SK-N-SH (cell line): Measurements from ENCODE around the gene MYRF.

Experiments used
- EP300 ChIP-seq, 2 experiments: IDR thresholded peaks; 2 replicates each; pipeline versions ENCODE4 v1.4.0 to v1.6.1; 2012; ENCODE audit warnings: borderline replicate concordance in 1 of 2, low read depth in 1 of 2, low read length in 1 of 2
- FOSL2 ChIP-seq: IDR thresholded peaks from 2 replicates; pipeline ENCODE4 v1.4.0; 2012; ENCODE audit warnings: low read depth, mild to moderate bottlenecking, moderate library complexity, borderline replicate concordance
- GABPA ChIP-seq: IDR thresholded peaks from 2 replicates; pipeline ENCODE4 v1.4.0; 2012; ENCODE audit warnings: low read depth, mild to moderate bottlenecking
- JUND ChIP-seq: IDR thresholded peaks from 2 replicates; pipeline ENCODE4 v1.4.0; 2012
- RAD21 ChIP-seq: IDR thresholded peaks from 2 replicates; pipeline ENCODE4 v1.6.1; 2012; ENCODE audit warnings: mild to moderate bottlenecking, low read length
- RCOR1 ChIP-seq: fragments of 150-350 bp; IDR thresholded peaks from 2 replicates; pipeline ENCODE4 v1.6.1; 2017; ENCODE audit warnings: antibody characterized with exemption, low read length
- TAF1 ChIP-seq: IDR thresholded peaks from 2 replicates; pipeline ENCODE4 v1.6.1; 2012; ENCODE audit warnings: low read depth, mild to moderate bottlenecking, low read length, moderate library complexity, borderline replicate concordance
- TEAD4 ChIP-seq: IDR thresholded peaks from 2 replicates; pipeline ENCODE4 v1.4.0; 2012; ENCODE audit warnings: mild to moderate bottlenecking, borderline replicate concordance; ENCODE audit not compliant: insufficient read depth
- YY1 ChIP-seq: IDR thresholded peaks from 2 replicates; pipeline ENCODE4 v1.4.0; 2012; ENCODE audit warnings: low read depth, mild to moderate bottlenecking
- TF ChIP-seq, protein P1 (sequence below): fragments of 200-600 bp; sonication (generic); IDR thresholded peaks from 2 replicates; pipeline ENCODE4 v1.6.1; 2017; ENCODE audit warnings: antibody characterized with exemption, mild to moderate bottlenecking, moderate library complexity
- TF ChIP-seq, protein P2 (sequence below): IDR thresholded peaks from 2 replicates; pipeline ENCODE4; 2012

DNA sequence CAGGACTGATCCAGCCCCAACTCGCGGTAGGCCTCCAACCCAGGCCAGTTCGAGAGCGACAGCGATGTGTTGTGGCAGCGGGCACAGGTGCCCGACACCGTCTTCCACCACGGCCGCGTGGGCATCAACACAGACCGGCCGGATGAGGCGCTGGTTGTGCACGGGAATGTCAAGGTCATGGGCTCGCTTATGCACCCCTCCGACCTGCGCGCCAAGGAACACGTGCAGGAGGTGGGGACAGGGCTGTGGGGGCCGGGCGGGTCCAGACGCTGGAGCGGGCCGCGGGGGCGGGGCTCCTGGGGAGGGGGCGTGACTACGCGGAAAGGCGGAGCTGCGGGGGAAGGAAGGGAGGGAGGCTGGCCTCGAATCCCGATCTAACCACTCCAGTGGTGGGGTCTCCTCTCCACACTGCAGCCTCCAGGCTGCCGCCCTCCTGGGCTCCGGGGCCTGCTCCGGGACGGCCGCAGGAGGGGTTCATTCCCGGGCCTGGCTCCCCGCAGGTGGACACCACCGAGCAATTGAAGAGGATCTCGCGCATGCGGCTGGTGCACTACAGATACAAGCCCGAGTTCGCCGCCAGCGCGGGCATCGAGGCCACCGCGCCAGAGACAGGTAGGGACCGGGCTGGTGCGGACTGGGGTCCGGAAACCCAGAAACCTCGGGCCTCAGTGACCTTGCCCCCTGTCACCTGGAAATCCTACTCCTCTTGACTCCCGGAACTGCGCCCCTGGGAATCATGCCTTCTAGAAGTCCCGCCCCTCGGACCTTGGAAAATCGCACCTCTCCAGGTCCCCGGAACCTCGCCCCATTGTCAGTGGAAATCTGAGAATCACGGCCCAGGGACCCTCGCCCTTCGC, 25.0 kb downstream of the MYRF start:
- TF ChIP-seq, protein P1, sequence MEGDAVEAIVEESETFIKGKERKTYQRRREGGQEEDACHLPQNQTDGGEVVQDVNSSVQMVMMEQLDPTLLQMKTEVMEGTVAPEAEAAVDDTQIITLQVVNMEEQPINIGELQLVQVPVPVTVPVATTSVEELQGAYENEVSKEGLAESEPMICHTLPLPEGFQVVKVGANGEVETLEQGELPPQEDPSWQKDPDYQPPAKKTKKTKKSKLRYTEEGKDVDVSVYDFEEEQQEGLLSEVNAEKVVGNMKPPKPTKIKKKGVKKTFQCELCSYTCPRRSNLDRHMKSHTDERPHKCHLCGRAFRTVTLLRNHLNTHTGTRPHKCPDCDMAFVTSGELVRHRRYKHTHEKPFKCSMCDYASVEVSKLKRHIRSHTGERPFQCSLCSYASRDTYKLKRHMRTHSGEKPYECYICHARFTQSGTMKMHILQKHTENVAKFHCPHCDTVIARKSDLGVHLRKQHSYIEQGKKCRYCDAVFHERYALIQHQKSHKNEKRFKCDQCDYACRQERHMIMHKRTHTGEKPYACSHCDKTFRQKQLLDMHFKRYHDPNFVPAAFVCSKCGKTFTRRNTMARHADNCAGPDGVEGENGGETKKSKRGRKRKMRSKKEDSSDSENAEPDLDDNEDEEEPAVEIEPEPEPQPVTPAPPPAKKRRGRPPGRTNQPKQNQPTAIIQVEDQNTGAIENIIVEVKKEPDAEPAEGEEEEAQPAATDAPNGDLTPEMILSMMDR, result no peak
- TF ChIP-seq YY1 (no peak), RAD21 (no peak), FOSL2 (no peak), GABPA (no peak), JUND (no peak), EP300 (IDR thresholded peaks at IDR 0.05; ENCODE audit: borderline replicate concordance in 1 of 2, low read depth in 1 of 2, low read length in 1 of 2) (no peak), TEAD4 (no peak), TAF1 (no peak), RCOR1 (no peak)
- TF ChIP-seq, protein P2, sequence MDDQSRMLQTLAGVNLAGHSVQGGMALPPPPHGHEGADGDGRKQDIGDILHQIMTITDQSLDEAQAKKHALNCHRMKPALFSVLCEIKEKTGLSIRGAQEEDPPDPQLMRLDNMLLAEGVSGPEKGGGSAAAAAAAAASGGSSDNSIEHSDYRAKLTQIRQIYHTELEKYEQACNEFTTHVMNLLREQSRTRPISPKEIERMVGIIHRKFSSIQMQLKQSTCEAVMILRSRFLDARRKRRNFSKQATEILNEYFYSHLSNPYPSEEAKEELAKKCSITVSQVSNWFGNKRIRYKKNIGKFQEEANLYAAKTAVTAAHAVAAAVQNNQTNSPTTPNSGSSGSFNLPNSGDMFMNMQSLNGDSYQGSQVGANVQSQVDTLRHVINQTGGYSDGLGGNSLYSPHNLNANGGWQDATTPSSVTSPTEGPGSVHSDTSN, result no peak
